H9 (cell line): ENCODE data around the gene MSI1. TPM values are rescaled to one million over a fixed set of nuclear protein-coding genes. Genes with fewer than 3 reads are reported as not detected.

ENCODE experiments used
- DNase-seq: peaks from one replicate; pipeline ENCODE4 v3.0.0-alpha.2; 2017
- H2AFZ ChIP-seq: one replicate; pipeline ENCODE4 v1.6.1; 2013; ENCODE audit warnings: mild to moderate bottlenecking, low read length, control low read depth, moderate library complexity
- H2AK5ac ChIP-seq: 2 replicates; pipeline ENCODE4 v1.6.1; 2013; ENCODE audit warnings: low read length, control low read depth, mixed read lengths; ENCODE audit not compliant: insufficient read length
- H2BK120ac ChIP-seq: one replicate; pipeline ENCODE4 v1.6.1; 2013; ENCODE audit warnings: low read depth, mild to moderate bottlenecking, low read length, control low read depth, inconsistent platforms; ENCODE audit not compliant: poor library complexity, severe bottlenecking
- H2BK12ac ChIP-seq: 2 replicates; pipeline ENCODE4 v1.6.1; 2013; ENCODE audit warnings: low read length, control low read depth, mixed read lengths, low read depth; ENCODE audit not compliant: insufficient read length
- H2BK15ac ChIP-seq: 2 replicates; pipeline ENCODE4 v1.6.1; 2013; ENCODE audit warnings: low read depth, low read length, control low read depth
- H2BK20ac ChIP-seq: one replicate; pipeline ENCODE4 v1.6.1; 2013; ENCODE audit warnings: low read depth, mild to moderate bottlenecking, low read length, control low read depth, inconsistent platforms; ENCODE audit not compliant: poor library complexity, severe bottlenecking
- H2BK5ac ChIP-seq: 2 replicates; pipeline ENCODE4 v1.6.1; 2013; ENCODE audit warnings: low read length, control low read depth, mixed read lengths; ENCODE audit not compliant: insufficient read length
- H3K14ac ChIP-seq: 2 replicates; pipeline ENCODE4 v1.6.1; 2013; ENCODE audit warnings: low read length, control low read depth; ENCODE audit not compliant: insufficient read depth
- H3K18ac ChIP-seq: 2 replicates; pipeline ENCODE4 v1.6.1; 2013; ENCODE audit warnings: low read depth, mild to moderate bottlenecking, mixed read lengths, low read length, control low read depth; ENCODE audit not compliant: insufficient read length
- H3K23ac ChIP-seq: 2 replicates; pipeline ENCODE4 v1.6.1; 2013; ENCODE audit warnings: low read length, control low read depth, mixed read lengths, low read depth; ENCODE audit not compliant: insufficient read length
- H3K23me2 ChIP-seq: 2 replicates; pipeline ENCODE4 v1.6.1; 2013; ENCODE audit warnings: low read depth, mild to moderate bottlenecking, mixed read lengths, low read length, control low read depth; ENCODE audit not compliant: insufficient read length, poor library complexity, severe bottlenecking
- H3K27ac ChIP-seq: 2 replicates; pipeline ENCODE4 v1.5.1; 2013; ENCODE audit warnings: low read length, control low read depth, mixed read lengths, low read depth; ENCODE audit not compliant: insufficient read length
- H3K27me3 ChIP-seq: 2 replicates; pipeline ENCODE4 v1.6.1; 2013; ENCODE audit warnings: low read length, control low read depth, inconsistent platforms; ENCODE audit not compliant: insufficient read depth
- H3K4ac ChIP-seq: 2 replicates; pipeline ENCODE4 v1.6.1; 2013; ENCODE audit warnings: low read depth, mild to moderate bottlenecking, control low read depth, inconsistent platforms, low read length, moderate library complexity
- H3K4me1 ChIP-seq: 2 replicates; pipeline ENCODE4 v1.6.1; 2013; ENCODE audit warnings: low read length, control low read depth, inconsistent platforms; ENCODE audit not compliant: insufficient read depth
- H3K4me2 ChIP-seq: 2 replicates; pipeline ENCODE4 v1.6.1; 2013; ENCODE audit warnings: low read length, control low read depth, mixed read lengths; ENCODE audit not compliant: insufficient read length, insufficient read depth
- H3K56ac ChIP-seq: 2 replicates; pipeline ENCODE4 v1.6.1; 2013; ENCODE audit warnings: low read depth, mild to moderate bottlenecking, mixed read lengths, low read length, control low read depth; ENCODE audit not compliant: insufficient read length
- H3K79me1 ChIP-seq: 2 replicates; pipeline ENCODE4 v1.6.1; 2013; ENCODE audit warnings: low read depth, mild to moderate bottlenecking, moderate library complexity, low read length, control low read depth, inconsistent platforms; ENCODE audit not compliant: insufficient read depth, poor library complexity, severe bottlenecking
- H3K79me2 ChIP-seq: 2 replicates; pipeline ENCODE4 v1.6.1; 2013; ENCODE audit warnings: low read length, control low read depth, inconsistent platforms; ENCODE audit not compliant: insufficient read depth
- H3K9ac ChIP-seq: 2 replicates; pipeline ENCODE4 v1.6.1; 2013; ENCODE audit warnings: low read length, control low read depth, mixed read lengths; ENCODE audit not compliant: insufficient read length; ENCODE audit errors: extremely low read depth
- H3K9me3 ChIP-seq: one replicate; pipeline ENCODE4 v1.6.1; 2013; ENCODE audit warnings: low read depth, low read length, inconsistent platforms; ENCODE audit not compliant: control insufficient read depth
- H3T11ph ChIP-seq: one replicate; pipeline ENCODE4 v1.6.1; 2013; ENCODE audit warnings: mild to moderate bottlenecking, low read length, control low read depth, inconsistent platforms
- H4K20me1 ChIP-seq: one replicate; pipeline ENCODE4 v1.6.1; 2013; ENCODE audit not compliant: control insufficient read depth, insufficient read length, insufficient read depth
- H4K5ac ChIP-seq: 2 replicates; pipeline ENCODE4 v1.6.1; 2013; ENCODE audit warnings: low read depth, mild to moderate bottlenecking, mixed read lengths, low read length, control low read depth; ENCODE audit not compliant: insufficient read length
- H4K8ac ChIP-seq: replicated peaks from 2 replicates; pipeline ENCODE4 v1.6.1; 2013; ENCODE audit warnings: low read length, control low read depth, mixed read lengths, low read depth; ENCODE audit not compliant: insufficient read length
- H4K91ac ChIP-seq: 2 replicates; pipeline ENCODE4 v1.6.1; 2013; ENCODE audit warnings: low read depth, mild to moderate bottlenecking, moderate library complexity, mixed read lengths, low read length, control low read depth; ENCODE audit not compliant: insufficient read length
- H3K27ac Mint-ChIP-seq, 3 experiments: 2 replicates in 2 of 3; 3 replicates in 1 of 3; pipeline ENCODE4 v1.8.0; 2020 to 2021; ENCODE audit warnings: mixed read lengths in 3 of 3, mild to moderate bottlenecking in 1 of 3, moderate library complexity in 1 of 3
- H3K27me3 Mint-ChIP-seq: 2 replicates; pipeline ENCODE4 v1.8.0; 2021; ENCODE audit warnings: low read depth, mild to moderate bottlenecking, moderate library complexity, mixed read lengths
- H3K36me3 Mint-ChIP-seq, 3 experiments: 2 replicates in 2 of 3; 3 replicates in 1 of 3; pipeline ENCODE4 v1.8.0; 2020 to 2021; ENCODE audit warnings: low read depth in 3 of 3, mixed read lengths in 3 of 3; ENCODE audit not compliant: insufficient read depth in 1 of 3
- H3K4me1 Mint-ChIP-seq, 2 experiments: 2 replicates each; pipeline ENCODE4 v1.8.0; 2020; ENCODE audit warnings: mixed read lengths in 2 of 2
- H3K4me3 Mint-ChIP-seq, 2 experiments: 2 replicates in 1 of 2; 3 replicates in 1 of 2; pipeline ENCODE4 v1.8.0; 2020 to 2021; ENCODE audit warnings: mild to moderate bottlenecking in 2 of 2, mixed read lengths in 2 of 2, moderate library complexity in 1 of 2
- H3K9me3 Mint-ChIP-seq, 2 experiments: 2 replicates in 1 of 2; 3 replicates in 1 of 2; pipeline ENCODE4 v1.8.0; 2020; ENCODE audit warnings: mild to moderate bottlenecking in 2 of 2, mixed read lengths in 2 of 2, moderate library complexity in 1 of 2
- WGBS: extraction: QIAGEN DNeasy Blood & Tissue Kit; methylation state at CpG from one replicate; pipeline ENCODE4 v1.1.7; 2013; ENCODE audit warnings: missing lambda C conversion rate, low lambda C conversion rate, mixed read lengths; ENCODE audit not compliant: insufficient read length; ENCODE audit errors: extremely low coverage; 5-methylcytosine and 5-hydroxymethylcytosine counted together
- total RNA-seq: library from RNA; stranded (reverse); gene quantifications from 2 replicates; pipeline ENCODE4 v1.2.1, GENCODE V29; 2021
- TF ChIP-seq, protein P1 (sequence below): fragments of 200-600 bp; sonication (generic); conservative IDR thresholded peaks from 3 replicates; pipeline ENCODE4 v1.8.0; 2021; ENCODE audit warnings: antibody characterized with exemption, mild to moderate bottlenecking

MSI1 gene
- total RNA-seq, 1 experiment from 2014 or later = 91.5 TPM

DNA sequence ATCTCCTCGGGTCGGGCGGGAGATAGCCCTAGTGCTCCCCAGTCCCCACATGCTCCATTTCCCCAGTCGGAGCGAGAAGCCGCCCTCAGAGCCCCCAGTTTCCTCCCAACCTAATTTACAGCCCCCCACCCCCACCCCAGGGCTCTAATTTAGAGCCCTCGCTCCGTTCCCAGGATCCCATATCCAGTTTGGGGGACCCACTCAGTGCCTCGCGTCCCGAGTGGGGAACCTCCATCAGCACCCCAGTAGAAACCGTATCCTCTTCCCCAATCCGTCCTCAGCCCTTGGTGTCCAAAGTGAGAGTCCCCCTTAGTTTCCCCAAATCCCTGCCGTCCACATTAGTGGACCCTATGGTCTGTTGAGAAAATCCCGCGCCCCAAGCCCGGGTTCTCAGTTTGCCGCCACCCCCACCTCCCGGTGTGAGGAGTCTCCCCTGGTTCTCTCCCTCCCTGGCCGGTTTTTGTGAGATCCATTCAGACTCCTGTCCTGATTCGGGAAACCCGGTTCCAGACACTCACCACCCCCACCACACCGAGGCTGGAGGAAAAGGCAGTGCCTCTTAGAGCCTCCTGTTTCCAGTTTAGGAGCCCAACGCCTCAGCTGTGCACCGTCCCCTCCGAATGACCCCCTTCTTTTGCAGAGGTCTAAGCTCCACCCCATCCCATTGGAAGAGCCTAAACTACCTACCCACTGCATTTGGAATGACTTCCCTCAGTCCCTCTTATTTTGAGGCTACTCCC lies 809 bp upstream of the MSI1 start:
- peaks cover 7% of the 10 kb centered on the region; the same call in 1 of the 2 replicates for H3K27me3 ChIP-seq
- H3K79me2 ChIP-seq = no peaks in the 10 kb centered on the region
- no peak overlapping the region for H4K8ac ChIP-seq
- H2AK5ac ChIP-seq = no peak overlapping the region
- H2BK15ac ChIP-seq = no peak overlapping the region
- H4K91ac ChIP-seq = no peak overlapping the region
- H3K4me3 Mint-ChIP-seq = peak overlapping the region; percentile 79 to 91
- H3K23ac ChIP-seq = no peak overlapping the region
- H2BK120ac ChIP-seq = no peak overlapping the region
- H4K5ac ChIP-seq = no peak overlapping the region
- no peak overlapping the region for H3K18ac ChIP-seq
- peaks cover 52 to 60% of the 10 kb centered on the region in 2 experiments for H3K4me1 Mint-ChIP-seq
- H3K9me3 Mint-ChIP-seq = no peaks in the 10 kb centered on the region
- H4K20me1 ChIP-seq = peaks cover 3% of the 10 kb centered on the region
- no peak overlapping the region for H3K4ac ChIP-seq
- WGBS = no CpG with 5 or more reads among the region's 26 CpGs
- peaks cover 15% of the 10 kb centered on the region; the same call in 1 of the 2 replicates for H3K4me1 ChIP-seq
- TF ChIP-seq, protein P1, sequence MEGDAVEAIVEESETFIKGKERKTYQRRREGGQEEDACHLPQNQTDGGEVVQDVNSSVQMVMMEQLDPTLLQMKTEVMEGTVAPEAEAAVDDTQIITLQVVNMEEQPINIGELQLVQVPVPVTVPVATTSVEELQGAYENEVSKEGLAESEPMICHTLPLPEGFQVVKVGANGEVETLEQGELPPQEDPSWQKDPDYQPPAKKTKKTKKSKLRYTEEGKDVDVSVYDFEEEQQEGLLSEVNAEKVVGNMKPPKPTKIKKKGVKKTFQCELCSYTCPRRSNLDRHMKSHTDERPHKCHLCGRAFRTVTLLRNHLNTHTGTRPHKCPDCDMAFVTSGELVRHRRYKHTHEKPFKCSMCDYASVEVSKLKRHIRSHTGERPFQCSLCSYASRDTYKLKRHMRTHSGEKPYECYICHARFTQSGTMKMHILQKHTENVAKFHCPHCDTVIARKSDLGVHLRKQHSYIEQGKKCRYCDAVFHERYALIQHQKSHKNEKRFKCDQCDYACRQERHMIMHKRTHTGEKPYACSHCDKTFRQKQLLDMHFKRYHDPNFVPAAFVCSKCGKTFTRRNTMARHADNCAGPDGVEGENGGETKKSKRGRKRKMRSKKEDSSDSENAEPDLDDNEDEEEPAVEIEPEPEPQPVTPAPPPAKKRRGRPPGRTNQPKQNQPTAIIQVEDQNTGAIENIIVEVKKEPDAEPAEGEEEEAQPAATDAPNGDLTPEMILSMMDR = no peak
- H3K27me3 Mint-ChIP-seq = peaks cover 49% of the 10 kb centered on the region
- H3K36me3 Mint-ChIP-seq = peaks cover 16 to 26% (median 25%) of the 10 kb centered on the region in 3 experiments
- H3T11ph ChIP-seq = no peak overlapping the region
- no peaks in the 10 kb centered on the region for H3K9me3 ChIP-seq
- peak overlapping the region; percentile 88 for H3K4me2 ChIP-seq
- no peak overlapping the region for H2BK20ac ChIP-seq
- peak overlapping the region; percentile 42; the same call in 1 of the 2 replicates for H3K14ac ChIP-seq
- no peak overlapping the region for H3K27ac ChIP-seq
- H2BK5ac ChIP-seq = no peak overlapping the region
- DNase-seq = peak; percentile 57
- H2AFZ ChIP-seq = no peak overlapping the region
- no peak overlapping the region for H3K56ac ChIP-seq
- no peak overlapping the region for H2BK12ac ChIP-seq
- H3K9ac ChIP-seq = peak overlapping the region; percentile 10
- peak overlapping the region in 2 of 3 experiments; percentile 34 to 67; a peak in 5 of 7 replicates for H3K27ac Mint-ChIP-seq
- peaks cover 2% of the 10 kb centered on the region for H3K79me1 ChIP-seq
- peaks cover 17% of the 10 kb centered on the region for H3K23me2 ChIP-seq
